NB4 (cell line): ENCODE data around the gene AQP3.

ENCODE experiments used
- DNase-seq: peaks from one replicate; pipeline ENCODE4 v3.0.0; 2010; ENCODE audit warnings: low read depth
- H3K4me3 ChIP-seq: one replicate; pipeline ENCODE4 v1.5.1; 2011; ENCODE audit warnings: mild to moderate bottlenecking, low read depth, low read length, moderate library complexity
- MYC ChIP-seq: IDR thresholded peaks from 2 replicates; pipeline ENCODE4 v1.6.1; 2011; ENCODE audit warnings: low read depth, low read length
- POLR2A ChIP-seq: IDR thresholded peaks from 2 replicates; pipeline ENCODE4 v1.6.1; 2011; ENCODE audit warnings: mild to moderate bottlenecking; ENCODE audit not compliant: insufficient read length; ENCODE audit errors: extremely low read depth
- TF ChIP-seq, protein P1 (sequence below): IDR thresholded peaks from one replicate; pipeline ENCODE4 v1.5.1; 2012; ENCODE audit warnings: low read depth, low read length
- TF ChIP-seq, protein P2 (sequence below): IDR thresholded peaks from 2 replicates; pipeline ENCODE4 v1.6.1; 2011; ENCODE audit warnings: low read depth, low read length

Gene AQP3

DNA sequence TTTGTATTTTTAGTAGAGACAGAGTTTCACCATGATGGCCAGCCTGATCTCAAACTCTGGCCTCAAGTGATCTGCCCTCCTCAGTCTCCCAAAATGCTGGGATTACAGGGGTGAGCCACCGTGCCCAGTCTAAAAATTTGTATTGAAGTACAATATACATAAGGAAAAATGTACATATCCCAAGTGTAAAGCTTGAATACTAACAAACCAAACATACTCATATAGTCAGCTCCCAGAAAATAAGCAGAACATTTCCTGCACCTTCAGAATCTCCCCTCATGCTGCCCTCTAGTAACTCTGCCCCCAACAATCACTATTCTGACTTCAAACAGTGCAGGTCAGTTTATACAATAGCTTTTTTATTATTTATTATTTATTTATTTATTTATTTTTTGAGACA, 28.0 kb upstream of the AQP3 start:
- no peak for DNase-seq
- TF ChIP-seq, protein P1, sequence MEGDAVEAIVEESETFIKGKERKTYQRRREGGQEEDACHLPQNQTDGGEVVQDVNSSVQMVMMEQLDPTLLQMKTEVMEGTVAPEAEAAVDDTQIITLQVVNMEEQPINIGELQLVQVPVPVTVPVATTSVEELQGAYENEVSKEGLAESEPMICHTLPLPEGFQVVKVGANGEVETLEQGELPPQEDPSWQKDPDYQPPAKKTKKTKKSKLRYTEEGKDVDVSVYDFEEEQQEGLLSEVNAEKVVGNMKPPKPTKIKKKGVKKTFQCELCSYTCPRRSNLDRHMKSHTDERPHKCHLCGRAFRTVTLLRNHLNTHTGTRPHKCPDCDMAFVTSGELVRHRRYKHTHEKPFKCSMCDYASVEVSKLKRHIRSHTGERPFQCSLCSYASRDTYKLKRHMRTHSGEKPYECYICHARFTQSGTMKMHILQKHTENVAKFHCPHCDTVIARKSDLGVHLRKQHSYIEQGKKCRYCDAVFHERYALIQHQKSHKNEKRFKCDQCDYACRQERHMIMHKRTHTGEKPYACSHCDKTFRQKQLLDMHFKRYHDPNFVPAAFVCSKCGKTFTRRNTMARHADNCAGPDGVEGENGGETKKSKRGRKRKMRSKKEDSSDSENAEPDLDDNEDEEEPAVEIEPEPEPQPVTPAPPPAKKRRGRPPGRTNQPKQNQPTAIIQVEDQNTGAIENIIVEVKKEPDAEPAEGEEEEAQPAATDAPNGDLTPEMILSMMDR: no peak
- TF ChIP-seq, protein P2, sequence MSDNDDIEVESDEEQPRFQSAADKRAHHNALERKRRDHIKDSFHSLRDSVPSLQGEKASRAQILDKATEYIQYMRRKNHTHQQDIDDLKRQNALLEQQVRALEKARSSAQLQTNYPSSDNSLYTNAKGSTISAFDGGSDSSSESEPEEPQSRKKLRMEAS: no peak
- no peak for TF ChIP-seq MYC
- no peak for TF ChIP-seq POLR2A
- no peak overlapping the region for H3K4me3 ChIP-seq

GRCh38 chr9:33473643-33474352, 26.4 kb upstream of the AQP3 start, which contains the start of gene NOL6:
Gene NOL6, minus strand, starts transcription at chr9:33473924. Its CDS starts 82 bp downstream, at chr9:33473842.
- H3K4me3 ChIP-seq: peak within 1 kb of the TSS; percentile 81
- TF ChIP-seq, protein P1: no peak
- TF ChIP-seq, protein P2: peak; percentile 99
- TF ChIP-seq POLR2A (peak; percentile 69), MYC (peak; percentile 98)
- peak; percentile 100 for DNase-seq

DNA sequence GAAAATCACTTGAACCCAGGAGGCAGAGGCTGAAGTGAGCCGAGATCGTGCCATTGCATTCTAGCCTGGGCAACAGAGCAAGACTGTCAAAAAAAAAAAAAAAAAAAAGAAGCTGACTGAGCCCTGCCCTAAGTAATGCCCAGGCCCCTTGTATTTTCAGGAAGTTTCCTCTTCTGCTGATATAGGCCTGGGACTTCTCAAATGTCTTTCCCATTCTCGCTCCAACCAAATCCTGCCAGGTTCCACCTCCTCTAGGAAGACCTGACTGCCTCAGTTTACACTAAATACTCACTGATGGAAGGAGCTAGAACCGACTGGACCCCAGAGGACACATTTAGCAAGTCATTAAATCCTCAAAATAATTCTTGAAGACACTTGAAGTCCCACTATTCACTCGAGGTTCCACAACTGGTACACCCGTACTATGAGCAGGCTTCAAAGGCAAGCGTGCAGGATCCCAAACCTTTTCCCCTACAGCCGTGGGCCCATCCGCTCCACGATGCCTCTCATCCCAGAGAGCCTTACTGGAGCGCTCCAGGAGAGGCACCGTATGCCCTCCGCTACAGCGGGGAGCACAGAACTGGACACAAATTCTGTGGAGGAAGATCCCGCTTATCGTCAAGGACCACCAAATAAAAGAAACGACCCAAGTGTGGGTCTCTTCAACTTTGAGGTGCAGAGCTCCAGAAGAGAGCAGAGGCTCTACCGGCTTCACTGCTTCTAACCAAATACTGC, 25.7 kb upstream of the AQP3 start:
- no peak for TF ChIP-seq MYC
- TF ChIP-seq POLR2A: no peak
- TF ChIP-seq, protein P2: no peak
- TF ChIP-seq, protein P1: no peak
- H3K4me3 ChIP-seq: peak overlapping the region; percentile 81
- DNase-seq: peak; percentile 39

- no peak for TF ChIP-seq POLR2A
- TF ChIP-seq MYC: no peak
- TF ChIP-seq, protein P2: no peak
- TF ChIP-seq, protein P1: no peak
- DNase-seq: no peak
- H3K4me3 ChIP-seq: peak overlapping the region; percentile 81
Observed at GRCh38 chr9:33472171-33472880, 24.9 kb upstream of the AQP3 start.

DNA sequence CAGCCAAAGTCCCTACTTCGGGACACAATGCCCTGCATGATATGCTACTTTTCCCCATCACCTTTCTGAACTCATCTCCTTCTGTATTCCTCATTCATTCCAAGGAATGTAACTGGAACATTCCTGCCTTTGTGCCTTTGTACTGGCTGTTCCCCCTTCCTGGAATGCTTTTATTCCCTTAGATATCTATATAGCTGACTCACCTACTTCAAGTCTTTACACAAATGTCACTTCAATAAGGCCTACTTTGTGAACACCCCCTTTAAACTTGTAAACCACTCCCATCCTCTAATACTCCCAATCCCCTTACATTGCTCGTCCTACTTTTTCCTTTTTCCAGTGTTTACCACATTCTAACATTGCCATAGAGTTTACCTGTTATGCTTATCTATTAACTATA, 24.0 kb upstream of the AQP3 start:
- no peak for DNase-seq
- peak overlapping the region; percentile 81 for H3K4me3 ChIP-seq
- TF ChIP-seq MYC (no peak), POLR2A (no peak)
- TF ChIP-seq, protein P2: no peak
- TF ChIP-seq, protein P1: no peak
